ENCODE measurements around the gene DNAH3.

Gene DNAH3

DNA sequence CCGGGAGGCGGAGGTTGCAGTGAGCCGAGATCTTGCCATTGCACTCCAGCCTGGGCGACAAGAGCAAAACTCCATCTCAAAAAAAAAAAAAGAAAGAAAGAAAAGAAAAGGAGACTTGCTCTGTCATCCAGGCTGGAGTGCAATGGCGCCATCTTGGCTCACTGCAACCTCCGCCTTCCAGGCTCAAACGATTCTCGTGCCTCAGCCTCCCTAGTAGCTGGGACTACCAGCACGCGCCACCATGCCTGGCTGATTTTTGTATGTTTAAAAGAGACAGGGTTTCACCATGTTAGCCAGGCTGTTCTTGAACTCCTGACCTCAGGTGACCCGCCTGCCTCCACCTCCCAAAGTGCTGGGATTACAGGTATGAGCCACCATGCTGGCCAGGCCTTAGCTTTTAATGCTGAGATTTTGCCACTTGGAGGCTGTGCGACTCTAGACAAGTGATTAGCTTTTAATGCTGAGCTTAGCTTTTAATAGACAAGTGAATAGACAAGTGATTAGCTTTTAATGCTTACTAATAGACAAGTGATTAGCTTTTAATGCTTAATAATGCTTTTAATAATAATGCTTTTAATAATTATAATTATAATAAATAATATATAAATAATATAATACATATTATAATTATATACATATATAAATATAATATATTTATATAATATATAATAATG, 17.4 kb upstream of the DNAH3 start:
- Histone ChIP-seq H2AFZ (ENCODE audit: low read length) (no peak overlapping the region), H3K27ac (ENCODE audit: low read length) (no peak overlapping the region), H3K27me3 (replicated peaks; ENCODE audit: insufficient read depth, low read length) (no peaks in the 10 kb centered on the region), H3K4me1 (ENCODE audit: low read length) (no peaks in the 10 kb centered on the region), H3K4me2 (ENCODE audit: low read depth, low read length) (no peak overlapping the region), H3K79me2 (ENCODE audit: low read length) (no peaks in the 10 kb centered on the region), H3K36me3 (replicated peaks; ENCODE audit: insufficient read depth, low read length) (no peaks in the 10 kb centered on the region), H3K9me2 (replicated peaks; ENCODE audit: insufficient read depth, low read length) (no peaks in the 10 kb centered on the region), H3K9ac (ENCODE audit: low read length) (no peak overlapping the region), H3K9me3 (replicated peaks; ENCODE audit: insufficient read depth, low read length) (no peaks in the 10 kb centered on the region), H3K4me3 (ENCODE audit: low read length) (no peak overlapping the region), H3F3A (ENCODE audit: insufficient read depth, low read length) (no peaks in the 10 kb centered on the region), H4K20me1 (ENCODE audit: insufficient read depth, low read length) (no peaks in the 10 kb centered on the region)
- TF ChIP-seq EZH2phosphoT487 (IDR thresholded peaks at IDR 0.05; ENCODE audit: low read length) (no peak), EZH2 (optimal IDR thresholded peaks at IDR 0.05; ENCODE audit: low read depth, low read length) (no peak)
- DNase-seq, result no peak

DNA sequence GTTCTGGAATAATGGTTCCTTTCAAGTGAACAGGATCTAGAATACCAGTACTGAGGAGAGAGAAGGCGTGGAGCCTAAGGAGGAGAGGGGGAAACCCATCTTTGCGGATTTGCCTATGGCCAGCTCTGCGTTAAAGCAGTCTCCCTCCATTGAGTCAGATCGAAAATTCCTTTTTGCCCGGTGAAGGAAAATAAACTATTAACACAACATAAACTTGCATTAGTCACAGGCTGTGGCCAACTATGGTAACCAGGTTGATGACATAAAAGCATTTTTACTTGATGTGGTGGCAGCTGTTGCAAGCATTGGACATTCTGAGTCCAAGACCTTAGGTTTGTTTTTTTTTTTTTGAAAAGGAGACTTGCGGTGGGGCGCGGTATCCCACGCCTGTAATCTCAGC, 16.7 kb upstream of the DNAH3 start:
- no peak overlapping the region for H3K27ac ChIP-seq (ENCODE audit: low read length)

DNA sequence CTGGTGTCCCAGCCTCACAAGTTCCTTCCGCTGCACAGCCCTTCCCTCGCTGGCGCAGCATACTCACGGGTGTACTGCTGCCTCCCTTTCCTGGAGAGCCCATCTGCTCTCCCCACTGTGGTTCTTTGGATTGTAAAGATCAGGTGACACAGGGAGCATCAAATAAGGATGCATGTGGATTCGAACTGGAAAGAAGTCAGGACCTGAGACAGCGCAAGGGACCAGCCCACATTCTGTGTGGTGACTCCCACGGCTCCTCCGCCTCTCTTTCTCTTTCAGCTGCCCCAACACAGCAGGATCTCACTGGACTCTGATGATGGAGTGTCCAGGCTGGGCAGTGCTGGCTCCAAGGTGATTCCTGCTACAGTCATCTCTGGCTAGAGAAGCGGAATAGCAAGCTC, 15.9 kb upstream of the DNAH3 start:
- no peak overlapping the region for H3K9ac ChIP-seq (ENCODE audit: low read length)
- no peak overlapping the region for H3K27ac ChIP-seq (ENCODE audit: low read length)
- no peak overlapping the region for H2AFZ ChIP-seq (ENCODE audit: low read length)
- H4K20me1 ChIP-seq (ENCODE audit: insufficient read depth, low read length), result no peaks in the 10 kb centered on the region
- H3K9me3 ChIP-seq (replicated peaks; ENCODE audit: insufficient read depth, low read length), result no peaks in the 10 kb centered on the region
- no peaks in the 10 kb centered on the region for H3F3A ChIP-seq (ENCODE audit: insufficient read depth, low read length)
- DNase-seq, result no peak
- no peaks in the 10 kb centered on the region for H3K9me2 ChIP-seq (replicated peaks; ENCODE audit: insufficient read depth, low read length)
- H3K4me1 ChIP-seq (ENCODE audit: low read length), result no peaks in the 10 kb centered on the region
- no peak overlapping the region for H3K4me3 ChIP-seq (ENCODE audit: low read length)
- no peaks in the 10 kb centered on the region for H3K36me3 ChIP-seq (replicated peaks; ENCODE audit: insufficient read depth, low read length)
- no peak overlapping the region for H3K4me2 ChIP-seq (ENCODE audit: low read depth, low read length)
- TF ChIP-seq EZH2phosphoT487 (IDR thresholded peaks at IDR 0.05; ENCODE audit: low read length) (no peak), EZH2 (optimal IDR thresholded peaks at IDR 0.05; ENCODE audit: low read depth, low read length) (no peak)
- TF ChIP-seq, protein P1, sequence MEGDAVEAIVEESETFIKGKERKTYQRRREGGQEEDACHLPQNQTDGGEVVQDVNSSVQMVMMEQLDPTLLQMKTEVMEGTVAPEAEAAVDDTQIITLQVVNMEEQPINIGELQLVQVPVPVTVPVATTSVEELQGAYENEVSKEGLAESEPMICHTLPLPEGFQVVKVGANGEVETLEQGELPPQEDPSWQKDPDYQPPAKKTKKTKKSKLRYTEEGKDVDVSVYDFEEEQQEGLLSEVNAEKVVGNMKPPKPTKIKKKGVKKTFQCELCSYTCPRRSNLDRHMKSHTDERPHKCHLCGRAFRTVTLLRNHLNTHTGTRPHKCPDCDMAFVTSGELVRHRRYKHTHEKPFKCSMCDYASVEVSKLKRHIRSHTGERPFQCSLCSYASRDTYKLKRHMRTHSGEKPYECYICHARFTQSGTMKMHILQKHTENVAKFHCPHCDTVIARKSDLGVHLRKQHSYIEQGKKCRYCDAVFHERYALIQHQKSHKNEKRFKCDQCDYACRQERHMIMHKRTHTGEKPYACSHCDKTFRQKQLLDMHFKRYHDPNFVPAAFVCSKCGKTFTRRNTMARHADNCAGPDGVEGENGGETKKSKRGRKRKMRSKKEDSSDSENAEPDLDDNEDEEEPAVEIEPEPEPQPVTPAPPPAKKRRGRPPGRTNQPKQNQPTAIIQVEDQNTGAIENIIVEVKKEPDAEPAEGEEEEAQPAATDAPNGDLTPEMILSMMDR (IDR thresholded peaks at IDR 0.05; ENCODE audit: low read length), result no peak
- H3K27me3 ChIP-seq (replicated peaks; ENCODE audit: insufficient read depth, low read length), result no peaks in the 10 kb centered on the region
- no peaks in the 10 kb centered on the region for H3K79me2 ChIP-seq (ENCODE audit: low read length)

More for the DNA sequence above, 16.7 kb upstream of the DNAH3 start:
- no peaks in the 10 kb centered on the region for H3K27me3 ChIP-seq (replicated peaks; ENCODE audit: insufficient read depth, low read length)
- H3K9me3 ChIP-seq (replicated peaks; ENCODE audit: insufficient read depth, low read length), result no peaks in the 10 kb centered on the region
- no peak overlapping the region for H3K9ac ChIP-seq (ENCODE audit: low read length)
- TF ChIP-seq EZH2phosphoT487 (IDR thresholded peaks at IDR 0.05; ENCODE audit: low read length) (no peak), EZH2 (optimal IDR thresholded peaks at IDR 0.05; ENCODE audit: low read depth, low read length) (no peak)
- TF ChIP-seq, protein P1 (IDR thresholded peaks at IDR 0.05; ENCODE audit: low read length), result no peak
- no peaks in the 10 kb centered on the region for H3K9me2 ChIP-seq (replicated peaks; ENCODE audit: insufficient read depth, low read length)
- H3K4me3 ChIP-seq (ENCODE audit: low read length), result no peak overlapping the region
- no peak overlapping the region for H3K4me2 ChIP-seq (ENCODE audit: low read depth, low read length)
- H3K4me1 ChIP-seq (ENCODE audit: low read length), result no peaks in the 10 kb centered on the region
- no peaks in the 10 kb centered on the region for H3K79me2 ChIP-seq (ENCODE audit: low read length)
- no peak for DNase-seq
- H4K20me1 ChIP-seq (ENCODE audit: insufficient read depth, low read length), result no peaks in the 10 kb centered on the region
- H2AFZ ChIP-seq (ENCODE audit: low read length), result no peak overlapping the region
- H3F3A ChIP-seq (ENCODE audit: insufficient read depth, low read length), result no peaks in the 10 kb centered on the region
- no peaks in the 10 kb centered on the region for H3K36me3 ChIP-seq (replicated peaks; ENCODE audit: insufficient read depth, low read length)

DNA sequence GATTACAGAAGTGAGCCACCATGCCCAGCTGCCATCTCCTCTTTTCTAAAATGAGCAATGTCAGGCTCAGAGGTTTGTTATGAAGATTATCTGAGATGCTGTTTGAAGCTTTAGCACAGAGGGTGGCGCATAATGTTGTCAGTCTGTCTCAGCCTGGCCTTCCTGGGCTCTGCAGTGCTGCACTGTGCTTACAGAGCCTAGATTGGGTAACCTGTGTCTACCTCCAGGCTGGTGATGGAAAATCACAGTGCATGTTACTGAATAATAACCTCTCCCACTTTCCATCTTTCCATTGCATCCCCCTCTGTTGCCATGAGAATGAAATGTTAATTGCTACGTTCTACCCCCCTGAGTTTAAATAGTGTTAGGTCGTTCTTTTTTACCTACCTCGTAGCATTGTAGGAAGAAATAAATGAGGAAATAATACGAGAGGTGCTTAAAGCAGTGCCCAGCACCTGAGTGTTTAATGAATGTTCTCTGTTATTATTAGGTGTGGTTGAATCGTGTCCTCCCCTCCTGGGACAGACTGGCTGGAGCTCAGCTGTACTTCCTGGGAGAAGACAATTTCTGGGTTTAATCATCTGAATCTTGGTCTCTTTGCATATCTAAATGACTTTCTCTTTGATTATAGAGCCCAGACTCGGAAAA, 14.0 kb upstream of the DNAH3 start:
- H3K9me3 ChIP-seq (replicated peaks; ENCODE audit: insufficient read depth, low read length), result no peaks in the 10 kb centered on the region
- H3K79me2 ChIP-seq (ENCODE audit: low read length), result no peaks in the 10 kb centered on the region
- H3K27ac ChIP-seq (ENCODE audit: low read length), result no peak overlapping the region
- no peaks in the 10 kb centered on the region for H3K27me3 ChIP-seq (replicated peaks; ENCODE audit: insufficient read depth, low read length)
- H3K4me3 ChIP-seq (ENCODE audit: low read length), result no peak overlapping the region
- H3K9ac ChIP-seq (ENCODE audit: low read length), result no peak overlapping the region
- no peaks in the 10 kb centered on the region for H3K9me2 ChIP-seq (replicated peaks; ENCODE audit: insufficient read depth, low read length)
- H3K36me3 ChIP-seq (replicated peaks; ENCODE audit: insufficient read depth, low read length), result no peaks in the 10 kb centered on the region
- DNase-seq, result no peak
- no peaks in the 10 kb centered on the region for H3F3A ChIP-seq (ENCODE audit: insufficient read depth, low read length)
- H4K20me1 ChIP-seq (ENCODE audit: insufficient read depth, low read length), result no peaks in the 10 kb centered on the region
- H3K4me1 ChIP-seq (ENCODE audit: low read length), result no peaks in the 10 kb centered on the region
- TF ChIP-seq EZH2phosphoT487 (IDR thresholded peaks at IDR 0.05; ENCODE audit: low read length), result no peak
- H3K4me2 ChIP-seq (ENCODE audit: low read depth, low read length), result no peak overlapping the region
- no peak overlapping the region for H2AFZ ChIP-seq (ENCODE audit: low read length)
